Measurements from ENCODE around the gene ATP5F1D. TPM values are rescaled to one million over a fixed set of nuclear protein-coding genes. Genes with fewer than 3 reads are reported as not detected.

The ATP5F1D gene
- total RNA-seq, 1 experiment from 2014 or later = 179 TPM

DNA sequence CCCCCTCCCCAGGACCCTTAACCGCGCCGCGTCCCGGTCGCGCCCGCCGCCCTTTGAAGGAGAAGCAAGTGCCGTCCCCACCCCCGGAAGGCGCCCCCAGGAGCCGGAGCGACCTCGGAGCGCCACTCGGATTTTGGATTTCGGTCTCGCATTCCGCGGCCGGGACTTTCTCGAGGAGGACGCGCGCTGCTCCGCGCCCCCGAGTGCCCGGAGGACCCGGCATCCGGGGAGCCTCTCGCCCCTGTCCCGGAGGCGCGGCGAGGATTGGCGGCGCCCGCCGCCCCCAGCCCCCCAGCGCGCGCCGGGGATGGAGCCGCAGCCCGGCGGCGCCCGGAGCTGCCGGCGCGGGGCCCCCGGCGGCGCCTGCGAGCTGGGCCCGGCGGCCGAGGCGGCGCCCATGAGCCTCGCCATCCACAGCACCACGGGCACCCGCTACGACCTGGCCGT lies 8.5 kb downstream of the ATP5F1D start:
- Mint-ChIP-seq H3K4me1 (peaks cover 0 to 19% of the 10 kb centered on the region in 2 experiments; a peak in 1 of 4 replicates), H3K4me3 (peak overlapping the region; percentile 72 to 88), H3K27me3 (ENCODE audit: low read depth) (no peaks in the 10 kb centered on the region), H3K36me3 (ENCODE audit: insufficient read depth in 1 of 3, low read depth in 3 of 3) (peaks cover 15 to 32% (median 22%) of the 10 kb centered on the region in 3 experiments; a peak in 6 of 7 replicates), H3K9me3 (no peaks in the 10 kb centered on the region; a peak in 1 of 5 replicates), H3K27ac (no peak overlapping the region; a peak in 1 of 7 replicates)
- Histone ChIP-seq H3K27ac (ENCODE audit: insufficient read length, low read depth, low read length) (no peak overlapping the region), H3K4me1 (ENCODE audit: insufficient read depth, low read length) (no peaks in the 10 kb centered on the region; the same call in 1 of the 2 replicates), H2BK20ac (ENCODE audit: low read depth, low read length, poor library complexity, severe bottlenecking) (no peak overlapping the region), H4K8ac (replicated peaks; ENCODE audit: insufficient read length, low read depth, low read length) (no peak overlapping the region), H3K79me2 (ENCODE audit: insufficient read depth, low read length) (peaks cover 11% of the 10 kb centered on the region; the same call in 1 of the 2 replicates), H2AK5ac (ENCODE audit: insufficient read length, low read length) (no peak overlapping the region), H3K18ac (ENCODE audit: insufficient read length, low read depth, low read length) (no peak overlapping the region), H2BK12ac (ENCODE audit: insufficient read length, low read depth, low read length) (no peak overlapping the region), H2BK15ac (ENCODE audit: low read depth, low read length) (no peak overlapping the region), H3K4ac (ENCODE audit: low read depth, low read length) (no peak overlapping the region), H3K23ac (ENCODE audit: insufficient read length, low read depth, low read length) (no peak overlapping the region), H3K27me3 (ENCODE audit: insufficient read depth, low read length) (no peaks in the 10 kb centered on the region), H2BK5ac (ENCODE audit: insufficient read length, low read length) (no peak overlapping the region), H3K56ac (ENCODE audit: insufficient read length, low read depth, low read length) (no peak overlapping the region), H2BK120ac (ENCODE audit: low read depth, low read length, poor library complexity, severe bottlenecking) (no peak overlapping the region), H4K5ac (ENCODE audit: insufficient read length, low read depth, low read length) (no peak overlapping the region), H3K9ac (ENCODE audit: extremely low read depth, insufficient read length, low read length) (peak overlapping the region; percentile 72), H4K20me1 (ENCODE audit: control insufficient read depth, insufficient read depth, insufficient read length) (no peaks in the 10 kb centered on the region), H3K9me3 (ENCODE audit: control insufficient read depth, low read depth, low read length) (no peaks in the 10 kb centered on the region), H3K23me2 (ENCODE audit: insufficient read length, low read depth, low read length, poor library complexity, severe bottlenecking) (peaks cover 12% of the 10 kb centered on the region), H4K91ac (ENCODE audit: insufficient read length, low read depth, low read length) (no peak overlapping the region), H3T11ph (ENCODE audit: low read length) (no peak overlapping the region), H2AFZ (ENCODE audit: low read length) (no peak overlapping the region), H3K14ac (ENCODE audit: insufficient read depth, low read length) (peak overlapping the region; percentile 80), H3K4me2 (ENCODE audit: insufficient read depth, insufficient read length, low read length) (peak overlapping the region; percentile 41), H3K79me1 (ENCODE audit: insufficient read depth, low read depth, low read length, poor library complexity, severe bottlenecking) (no peaks in the 10 kb centered on the region)
- DNase-seq = no peak
- WGBS (ENCODE audit: extremely low coverage, insufficient read length, low lambda C conversion rate) = no CpG with 5 or more reads among the region's 67 CpGs
- TF ChIP-seq, protein P1, sequence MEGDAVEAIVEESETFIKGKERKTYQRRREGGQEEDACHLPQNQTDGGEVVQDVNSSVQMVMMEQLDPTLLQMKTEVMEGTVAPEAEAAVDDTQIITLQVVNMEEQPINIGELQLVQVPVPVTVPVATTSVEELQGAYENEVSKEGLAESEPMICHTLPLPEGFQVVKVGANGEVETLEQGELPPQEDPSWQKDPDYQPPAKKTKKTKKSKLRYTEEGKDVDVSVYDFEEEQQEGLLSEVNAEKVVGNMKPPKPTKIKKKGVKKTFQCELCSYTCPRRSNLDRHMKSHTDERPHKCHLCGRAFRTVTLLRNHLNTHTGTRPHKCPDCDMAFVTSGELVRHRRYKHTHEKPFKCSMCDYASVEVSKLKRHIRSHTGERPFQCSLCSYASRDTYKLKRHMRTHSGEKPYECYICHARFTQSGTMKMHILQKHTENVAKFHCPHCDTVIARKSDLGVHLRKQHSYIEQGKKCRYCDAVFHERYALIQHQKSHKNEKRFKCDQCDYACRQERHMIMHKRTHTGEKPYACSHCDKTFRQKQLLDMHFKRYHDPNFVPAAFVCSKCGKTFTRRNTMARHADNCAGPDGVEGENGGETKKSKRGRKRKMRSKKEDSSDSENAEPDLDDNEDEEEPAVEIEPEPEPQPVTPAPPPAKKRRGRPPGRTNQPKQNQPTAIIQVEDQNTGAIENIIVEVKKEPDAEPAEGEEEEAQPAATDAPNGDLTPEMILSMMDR (conservative IDR thresholded peaks at IDR 0.05) = no peak

Data from H9 (cell line).